ENCODE data around the gene SPEM2. TPM values are rescaled to one million over a fixed set of nuclear protein-coding genes. Genes with fewer than 3 reads are reported as not detected.

The SPEM2 gene
- total RNA-seq, 1 donor from 2014 or later = not detected

- Histone ChIP-seq H3K9me3 (no peaks in the 10 kb centered on the region), H3K36me3 (peaks cover 0 to 7% of the 10 kb centered on the region in 2 donors), H3K27ac (no peak overlapping the region), H3K4me1 (peaks cover 0 to 5% of the 10 kb centered on the region in 2 donors), H3K27me3 (no peaks in the 10 kb centered on the region), H3K4me3 (no peak overlapping the region)
- no peak for TF ChIP-seq CTCF (IDR thresholded peaks at IDR 0.05)
- DNase-seq (ENCODE audit: low spot score in 2 of 2) = no peak
- intact Hi-C loops (cut with DNase I) = loop anchor here (10.0 kb wide), 1 partner anchor 276 kb away; the partner anchor contains the start of genes TP53 and WRAP53
Measured at GRCh38 chr17:7408863-7409262, 16.6 kb upstream of the SPEM2 start.

GRCh38 chr17:7409716-7410115, 15.7 kb upstream of the SPEM2 start:
- Histone ChIP-seq H3K4me1 (peaks cover 0 to 5% of the 10 kb centered on the region in 2 donors), H3K36me3 (peaks cover 0 to 7% of the 10 kb centered on the region in 2 donors), H3K27me3 (no peaks in the 10 kb centered on the region), H3K9me3 (no peaks in the 10 kb centered on the region), H3K4me3 (no peak overlapping the region), H3K27ac (no peak overlapping the region)
- intact Hi-C loops (cut with DNase I) = loop anchor here (10.0 kb wide), 1 partner anchor 275 kb away; the partner anchor contains the start of genes TP53 and WRAP53
- DNase-seq (ENCODE audit: low spot score in 2 of 2) = no peak
- no peak for TF ChIP-seq CTCF (IDR thresholded peaks at IDR 0.05)

GRCh38 chr17:7410634-7411426, 14.6 kb upstream of the SPEM2 start:
- Histone ChIP-seq H3K9me3 (no peaks in the 10 kb centered on the region), H3K27me3 (no peaks in the 10 kb centered on the region), H3K36me3 (peaks cover 5 to 17% of the 10 kb centered on the region in 2 donors), H3K4me1 (peaks cover 0 to 2% of the 10 kb centered on the region in 2 donors), H3K27ac (no peak overlapping the region), H3K4me3 (no peak overlapping the region)
- DNase-seq (ENCODE audit: low spot score in 2 of 2) = no peak
- intact Hi-C loops (cut with DNase I) = no loop called here
- TF ChIP-seq CTCF (IDR thresholded peaks at IDR 0.05) = no peak

GRCh38 chr17:7411427-7411750, 14.0 kb upstream of the SPEM2 start:
- Histone ChIP-seq H3K4me1 (no peaks in the 10 kb centered on the region), H3K36me3 (peaks cover 6 to 17% of the 10 kb centered on the region in 2 donors), H3K9me3 (no peaks in the 10 kb centered on the region), H3K27ac (no peak overlapping the region), H3K4me3 (no peak overlapping the region), H3K27me3 (no peaks in the 10 kb centered on the region)
- no peak for DNase-seq (ENCODE audit: low spot score in 2 of 2)
- TF ChIP-seq CTCF (IDR thresholded peaks at IDR 0.05) = no peak
- intact Hi-C loops (cut with DNase I) = no loop called here

GRCh38 chr17:7413346-7413985, 11.9 kb upstream of the SPEM2 start:
- intact Hi-C loops (cut with DNase I) = no loop called here
- no peak for DNase-seq (ENCODE audit: low spot score in 2 of 2)
- no peaks in the 10 kb centered on the region for H3K4me1 ChIP-seq
- peaks cover 10 to 29% of the 10 kb centered on the region in 2 donors for H3K36me3 ChIP-seq
- no peaks in the 10 kb centered on the region for H3K9me3 ChIP-seq
- no peak overlapping the region for H3K27ac ChIP-seq
- H3K27me3 ChIP-seq = no peaks in the 10 kb centered on the region
- no peak overlapping the region for H3K4me3 ChIP-seq
- TF ChIP-seq CTCF (IDR thresholded peaks at IDR 0.05) = no peak
